Hippocampal formation (tissue), 2 donors: ENCODE results near the gene ST6GALNAC1.

Experiments used
- DNase-seq, 2 donors: peaks; one replicate each; lab custom pipeline; 2025; lab: John Stamatoyannopoulos, UW

ST6GALNAC1 gene

DNA sequence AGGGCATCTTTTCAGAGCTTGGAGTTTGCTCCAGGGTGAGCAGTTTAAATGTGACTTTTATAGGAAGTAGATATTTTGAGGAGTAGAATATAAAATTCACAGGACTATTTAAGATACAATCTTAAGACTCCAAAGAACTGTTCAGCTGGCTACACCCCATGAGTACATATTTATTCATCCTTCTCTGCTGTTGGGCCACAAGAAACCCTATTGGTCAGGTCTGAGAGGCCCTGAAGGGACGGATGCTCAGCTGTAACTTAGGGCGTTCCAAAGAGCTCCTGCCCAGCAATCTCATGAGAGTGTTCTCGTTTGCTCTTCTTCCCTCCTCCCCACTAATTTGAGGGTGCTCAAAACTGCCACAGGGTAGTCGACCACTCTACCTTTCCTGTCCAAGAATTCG is 65.2 kb downstream of the ST6GALNAC1 start:
- DNase-seq = no peak

DNA sequence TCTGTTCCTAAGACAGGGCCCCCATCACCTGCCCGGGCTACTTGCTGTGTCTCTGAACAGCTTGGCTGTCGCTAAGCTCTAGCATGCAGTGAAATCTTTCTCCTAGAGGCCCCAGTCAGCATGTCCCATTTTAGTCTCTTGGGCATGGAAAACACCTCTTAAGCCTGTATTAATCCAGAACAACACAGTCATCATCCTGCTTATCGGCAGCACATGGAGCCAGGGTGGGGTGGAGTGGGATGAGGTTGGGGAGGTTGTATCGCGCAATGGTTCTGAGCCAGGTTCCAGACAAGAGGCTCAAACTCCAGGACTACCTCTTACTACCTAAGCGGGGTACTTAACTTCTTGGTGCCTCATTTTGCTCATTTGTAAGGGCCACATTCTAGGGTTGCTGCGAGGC is 65.7 kb downstream of the ST6GALNAC1 start:
- DNase-seq = no peak

DNA sequence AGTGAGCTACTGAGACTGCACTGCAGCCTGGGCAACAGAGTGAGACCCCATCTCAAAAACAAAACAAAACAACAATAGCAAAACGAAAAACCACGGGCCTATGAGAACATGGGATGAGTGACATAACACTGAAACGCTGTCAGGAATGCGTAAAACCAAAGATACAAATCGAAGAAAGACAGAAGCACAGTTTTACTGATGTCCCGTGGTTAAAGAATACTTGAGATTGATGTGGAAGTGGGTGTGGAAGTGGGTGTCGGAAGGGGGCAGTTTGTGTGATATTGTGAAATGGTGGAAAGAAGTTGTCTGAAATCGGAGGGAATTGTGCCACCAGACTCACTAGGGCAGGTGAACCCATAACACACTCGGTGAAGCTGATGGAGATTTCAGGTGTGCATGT is 67.4 kb downstream of the ST6GALNAC1 start:
- DNase-seq = no peak

DNA sequence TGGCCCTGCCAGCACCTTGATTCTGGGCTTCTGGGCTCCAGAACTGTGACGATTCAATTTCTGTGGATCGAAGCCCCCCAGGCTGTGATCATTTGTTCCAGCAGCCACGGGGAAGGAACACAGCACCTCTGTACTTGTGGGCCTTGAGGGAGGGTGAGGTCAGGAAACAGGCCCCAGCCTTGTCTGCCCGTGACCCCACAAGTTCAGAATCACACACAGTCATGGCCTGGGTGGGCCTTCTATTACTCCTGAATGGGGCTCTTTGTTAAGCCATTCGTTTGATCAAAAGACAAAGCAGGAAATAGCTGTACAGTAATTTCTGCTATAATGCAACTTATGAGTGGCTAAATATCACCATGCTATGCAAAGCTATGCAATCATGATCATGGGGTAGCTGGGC is 68.0 kb downstream of the ST6GALNAC1 start:
- DNase-seq = no peak
